WTC11 (cell line): ENCODE measurements around the gene SCNN1A.

ENCODE experiments used
- CREB1 ChIP-seq: sonication (generic); formaldehyde crosslinking; IDR thresholded peaks from 2 replicates; pipeline ENCODE4 v1.8.0; 2023; ENCODE audit warnings: mild to moderate bottlenecking, missing genetic modification reagents
- ELF4 ChIP-seq: sonication (generic); formaldehyde crosslinking; IDR thresholded peaks from 2 replicates; pipeline ENCODE4 v1.8.1; 2022; ENCODE audit warnings: low read depth, mild to moderate bottlenecking, moderate library complexity, missing genetic modification reagents
- FOXP1 ChIP-seq: sonication (generic); formaldehyde crosslinking; IDR thresholded peaks from 2 replicates; pipeline ENCODE4 v1.8.0; 2022; ENCODE audit warnings: missing genetic modification reagents, mild to moderate bottlenecking, moderate library complexity, borderline replicate concordance
- NFE2L1 ChIP-seq: sonication (generic); formaldehyde crosslinking; IDR thresholded peaks from 2 replicates; pipeline ENCODE4 v1.8.1; 2023; ENCODE audit warnings: missing genetic modification reagents
- NR1H2 ChIP-seq: sonication (generic); formaldehyde crosslinking; IDR thresholded peaks from 2 replicates; pipeline ENCODE4 v1.9.0; 2021; ENCODE audit warnings: mild to moderate bottlenecking, moderate library complexity, missing genetic modification reagents
- SMAD3 ChIP-seq: sonication (generic); formaldehyde crosslinking; IDR thresholded peaks from 2 replicates; pipeline ENCODE4 v1.8.0; 2022; ENCODE audit warnings: missing genetic modification reagents, mild to moderate bottlenecking, borderline replicate concordance
- SMAD4 ChIP-seq: sonication (generic); formaldehyde crosslinking; IDR thresholded peaks from 2 replicates; pipeline ENCODE4 v1.8.0; 2022; ENCODE audit warnings: mild to moderate bottlenecking, missing genetic modification reagents
- ZNF263 ChIP-seq: sonication (generic); formaldehyde crosslinking; IDR thresholded peaks from 2 replicates; pipeline ENCODE4 v1.8.1; 2022; ENCODE audit warnings: low read depth, mild to moderate bottlenecking, moderate library complexity, missing genetic modification reagents
- TF ChIP-seq, protein P1 (sequence below): fragments of 200-600 bp; IDR thresholded peaks from 2 replicates; pipeline ENCODE4 v1.8.0; 2022; ENCODE audit warnings: antibody characterized with exemption
- TF ChIP-seq, protein P2 (sequence below): sonication (generic); formaldehyde crosslinking; IDR thresholded peaks from 2 replicates; pipeline ENCODE4 v1.8.1; 2023; ENCODE audit warnings: mild to moderate bottlenecking, missing genetic modification reagents
- TF ChIP-seq, protein P3 (sequence below): sonication (generic); formaldehyde crosslinking; IDR thresholded peaks from 2 replicates; pipeline ENCODE4 v1.8.1; 2023; ENCODE audit warnings: mild to moderate bottlenecking, missing genetic modification reagents, moderate library complexity
- TF ChIP-seq, protein P4 (sequence below): sonication (generic); formaldehyde crosslinking; IDR thresholded peaks from 2 replicates; pipeline ENCODE4 v1.8.0; 2022; ENCODE audit warnings: mild to moderate bottlenecking, missing genetic modification reagents

DNA sequence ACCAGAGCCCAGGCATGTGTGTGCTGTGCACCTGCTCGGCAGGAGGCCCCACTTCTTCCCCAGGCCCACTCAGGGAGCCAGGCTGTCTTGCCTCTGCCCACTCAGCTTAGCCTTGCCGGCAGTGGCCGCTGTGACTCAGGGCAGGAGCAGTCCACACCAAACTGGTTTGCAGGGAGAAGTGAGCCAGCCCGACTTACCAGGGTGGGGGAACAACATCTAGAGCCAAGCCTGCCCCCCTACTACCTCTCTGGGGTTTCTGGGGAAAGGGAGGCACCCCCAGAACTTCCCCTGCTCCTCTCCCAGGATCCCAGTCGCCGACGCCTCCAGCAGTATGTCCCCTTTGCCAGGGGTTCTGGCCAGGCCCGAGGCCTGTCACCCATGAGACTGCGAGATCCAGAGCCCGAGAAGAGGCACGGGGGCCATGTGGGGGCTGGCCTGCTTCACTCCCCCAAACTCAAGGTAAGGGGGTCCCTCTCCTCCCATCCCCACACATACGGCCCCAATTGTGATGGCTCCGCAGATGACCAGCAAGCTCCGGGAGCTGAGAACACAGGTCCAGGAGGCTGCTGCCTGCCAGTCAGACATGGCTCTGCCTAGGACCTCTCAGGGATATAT is 61.9 kb downstream of the SCNN1A start:
- TF ChIP-seq, protein P1, sequence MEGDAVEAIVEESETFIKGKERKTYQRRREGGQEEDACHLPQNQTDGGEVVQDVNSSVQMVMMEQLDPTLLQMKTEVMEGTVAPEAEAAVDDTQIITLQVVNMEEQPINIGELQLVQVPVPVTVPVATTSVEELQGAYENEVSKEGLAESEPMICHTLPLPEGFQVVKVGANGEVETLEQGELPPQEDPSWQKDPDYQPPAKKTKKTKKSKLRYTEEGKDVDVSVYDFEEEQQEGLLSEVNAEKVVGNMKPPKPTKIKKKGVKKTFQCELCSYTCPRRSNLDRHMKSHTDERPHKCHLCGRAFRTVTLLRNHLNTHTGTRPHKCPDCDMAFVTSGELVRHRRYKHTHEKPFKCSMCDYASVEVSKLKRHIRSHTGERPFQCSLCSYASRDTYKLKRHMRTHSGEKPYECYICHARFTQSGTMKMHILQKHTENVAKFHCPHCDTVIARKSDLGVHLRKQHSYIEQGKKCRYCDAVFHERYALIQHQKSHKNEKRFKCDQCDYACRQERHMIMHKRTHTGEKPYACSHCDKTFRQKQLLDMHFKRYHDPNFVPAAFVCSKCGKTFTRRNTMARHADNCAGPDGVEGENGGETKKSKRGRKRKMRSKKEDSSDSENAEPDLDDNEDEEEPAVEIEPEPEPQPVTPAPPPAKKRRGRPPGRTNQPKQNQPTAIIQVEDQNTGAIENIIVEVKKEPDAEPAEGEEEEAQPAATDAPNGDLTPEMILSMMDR = no peak
- TF ChIP-seq ZNF263 (CRISPR knock-in tag) (no peak), SMAD3 (CRISPR knock-in tag) (no peak), NFE2L1 (CRISPR knock-in tag) (no peak), NR1H2 (no peak), CREB1 (CRISPR knock-in tag) (no peak), ELF4 (CRISPR knock-in tag) (no peak), FOXP1 (no peak), SMAD4 (CRISPR knock-in tag) (no peak)
- TF ChIP-seq, protein P2, sequence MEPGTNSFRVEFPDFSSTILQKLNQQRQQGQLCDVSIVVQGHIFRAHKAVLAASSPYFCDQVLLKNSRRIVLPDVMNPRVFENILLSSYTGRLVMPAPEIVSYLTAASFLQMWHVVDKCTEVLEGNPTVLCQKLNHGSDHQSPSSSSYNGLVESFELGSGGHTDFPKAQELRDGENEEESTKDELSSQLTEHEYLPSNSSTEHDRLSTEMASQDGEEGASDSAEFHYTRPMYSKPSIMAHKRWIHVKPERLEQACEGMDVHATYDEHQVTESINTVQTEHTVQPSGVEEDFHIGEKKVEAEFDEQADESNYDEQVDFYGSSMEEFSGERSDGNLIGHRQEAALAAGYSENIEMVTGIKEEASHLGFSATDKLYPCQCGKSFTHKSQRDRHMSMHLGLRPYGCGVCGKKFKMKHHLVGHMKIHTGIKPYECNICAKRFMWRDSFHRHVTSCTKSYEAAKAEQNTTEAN (CRISPR knock-in tag) = no peak
- TF ChIP-seq, protein P3, sequence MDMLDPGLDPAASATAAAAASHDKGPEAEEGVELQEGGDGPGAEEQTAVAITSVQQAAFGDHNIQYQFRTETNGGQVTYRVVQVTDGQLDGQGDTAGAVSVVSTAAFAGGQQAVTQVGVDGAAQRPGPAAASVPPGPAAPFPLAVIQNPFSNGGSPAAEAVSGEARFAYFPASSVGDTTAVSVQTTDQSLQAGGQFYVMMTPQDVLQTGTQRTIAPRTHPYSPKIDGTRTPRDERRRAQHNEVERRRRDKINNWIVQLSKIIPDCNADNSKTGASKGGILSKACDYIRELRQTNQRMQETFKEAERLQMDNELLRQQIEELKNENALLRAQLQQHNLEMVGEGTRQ (CRISPR knock-in tag) = no peak
- TF ChIP-seq, protein P4, sequence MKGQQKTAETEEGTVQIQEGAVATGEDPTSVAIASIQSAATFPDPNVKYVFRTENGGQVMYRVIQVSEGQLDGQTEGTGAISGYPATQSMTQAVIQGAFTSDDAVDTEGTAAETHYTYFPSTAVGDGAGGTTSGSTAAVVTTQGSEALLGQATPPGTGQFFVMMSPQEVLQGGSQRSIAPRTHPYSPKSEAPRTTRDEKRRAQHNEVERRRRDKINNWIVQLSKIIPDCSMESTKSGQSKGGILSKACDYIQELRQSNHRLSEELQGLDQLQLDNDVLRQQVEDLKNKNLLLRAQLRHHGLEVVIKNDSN (CRISPR knock-in tag) = no peak
